HG03280 (cell line): ENCODE results near the gene ACOT11.

Experiments
- ATAC-seq: cut with Tn5 transposase; IDR thresholded peaks from one replicate; pipeline ENCODE4 v1.9.1; 2021; ENCODE audit warnings: mild to moderate bottlenecking, moderate library complexity; ENCODE audit not compliant: unreplicated experiment

The ACOT11 gene

GRCh38 chr1:54584575-54584974 is 36.5 kb downstream of the ACOT11 start:
- no peak for ATAC-seq

- ATAC-seq, result no peak
Observed at GRCh38 chr1:54585181-54586066, 37.4 kb downstream of the ACOT11 start.

- no peak for ATAC-seq
Observed at GRCh38 chr1:54588377-54588776, 40.3 kb downstream of the ACOT11 start.

GRCh38 chr1:54591127-54591756 is 43.2 kb downstream of the ACOT11 start:
- ATAC-seq, result no peak

- ATAC-seq, result no peak
Observed at GRCh38 chr1:54593571-54594160, 45.6 kb downstream of the ACOT11 start.

- ATAC-seq, result no peak
Observed at GRCh38 chr1:54594463-54594862, 46.4 kb downstream of the ACOT11 start.

- no peak for ATAC-seq
Observed at GRCh38 chr1:54595956-54596498, 48.0 kb downstream of the ACOT11 start.

GRCh38 chr1:54596756-54597155 is 48.7 kb downstream of the ACOT11 start:
- no peak for ATAC-seq

GRCh38 chr1:54597455-54598030 is 49.5 kb downstream of the ACOT11 start:
- ATAC-seq, result no peak

GRCh38 chr1:54599211-54599823 is 51.3 kb downstream of the ACOT11 start:
- no peak for ATAC-seq

- no peak for ATAC-seq
Observed at GRCh38 chr1:54600947-54601721, 53.1 kb downstream of the ACOT11 start.

- no peak for ATAC-seq
Observed at GRCh38 chr1:54601730-54602129, 53.7 kb downstream of the ACOT11 start.

GRCh38 chr1:54602554-54602953 is 54.5 kb downstream of the ACOT11 start:
- ATAC-seq, result no peak

GRCh38 chr1:54603241-54603640 is 55.2 kb downstream of the ACOT11 start:
- ATAC-seq, result no peak

- no peak for ATAC-seq
Observed at GRCh38 chr1:54604051-54604450, 56.0 kb downstream of the ACOT11 start.

- no peak for ATAC-seq
Observed at GRCh38 chr1:54604572-54605370, 56.7 kb downstream of the ACOT11 start.

- no peak for ATAC-seq
Observed at GRCh38 chr1:54606096-54606989, 58.3 kb downstream of the ACOT11 start.

GRCh38 chr1:54606990-54607325 is 58.9 kb downstream of the ACOT11 start:
- no peak for ATAC-seq
